ENCODE results near the gene TTC21A.

- TF ChIP-seq CTCF (IDR thresholded peaks at IDR 0.05) (no peak), POLR2A (IDR thresholded peaks at IDR 0.05) (no peak)
Measured at GRCh38 chr3:39108200-39108710, 775 bp downstream of the TTC21A start.

Data from breast epithelium (tissue), 3 donors.